Subcutaneous adipose tissue (tissue), 4 donors: Measurements from ENCODE around the gene SOX2. TPM values are rescaled to one million over a fixed set of nuclear protein-coding genes. Genes with fewer than 3 reads are reported as not detected.

ENCODE experiments used
- CTCF ChIP-seq: fragments of 450-650 bp; IDR thresholded peaks from one replicate; pipeline ENCODE4 v1.5.1; 2016; ENCODE audit warnings: low read depth, mild to moderate bottlenecking, control low read depth, antibody characterized with exemption, moderate library complexity
- total RNA-seq, 4 donors: library from RNA; depleted of rRNA; stranded (reverse); fragments of >200 nt; gene quantifications; one replicate each; pipeline ENCODE4 v1.1.0, GENCODE V29; 2016

Gene SOX2
- total RNA-seq, 4 donors from 2014 or later: 0.38 TPM; not detected in 3

GRCh38 chr3:181707980-181708379 is 3.7 kb upstream of the SOX2 start:
- no peak for TF ChIP-seq CTCF

GRCh38 chr3:181709537-181710279 is 2.0 kb upstream of the SOX2 start:
- TF ChIP-seq CTCF: no peak

DNA sequence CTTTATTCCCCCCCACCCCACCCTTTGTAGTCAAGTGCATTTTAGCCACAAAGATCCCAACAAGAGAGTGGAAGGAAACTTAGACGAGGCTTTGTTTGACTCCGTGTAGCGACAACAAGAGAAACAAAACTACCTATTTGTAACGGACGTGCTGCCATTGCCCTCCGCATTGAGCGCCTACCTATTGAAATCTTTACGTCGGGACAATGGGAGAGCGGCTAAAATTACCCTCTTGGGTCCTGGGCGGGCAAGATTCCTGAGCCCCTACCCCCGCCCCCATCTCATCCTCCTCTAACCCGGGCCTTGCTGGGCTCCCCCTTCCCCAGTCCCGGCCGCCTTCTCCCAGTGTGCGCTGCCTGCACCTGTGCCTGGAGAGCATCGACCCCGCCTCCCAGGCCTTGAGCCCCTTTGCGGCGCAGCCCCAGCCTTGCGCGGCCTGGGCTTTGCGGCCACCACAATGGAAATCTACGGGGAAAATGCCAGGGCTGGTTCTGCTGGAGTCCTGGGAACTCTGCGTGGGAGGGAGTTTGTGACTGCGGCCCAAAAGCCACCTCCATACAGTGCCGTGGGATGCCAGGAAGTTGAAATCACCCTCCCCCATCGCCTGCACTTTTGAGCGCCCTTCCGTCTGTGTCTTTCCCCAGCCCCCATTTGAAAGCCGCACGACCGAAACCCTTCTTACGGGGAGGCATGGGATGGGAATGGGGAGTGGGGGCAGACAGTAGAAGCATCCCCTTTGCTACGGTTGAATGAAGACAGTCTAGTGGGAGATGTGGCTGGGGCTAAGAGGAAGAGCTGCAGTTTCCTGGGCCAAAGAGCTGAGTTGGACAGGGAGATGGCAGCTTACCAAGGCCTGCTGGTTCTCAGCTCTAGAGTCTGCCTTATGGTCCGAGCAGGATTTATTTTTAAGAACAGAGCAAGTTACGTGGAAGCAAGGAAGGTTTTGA is 1.1 kb upstream of the SOX2 start:
- no peak for TF ChIP-seq CTCF

DNA sequence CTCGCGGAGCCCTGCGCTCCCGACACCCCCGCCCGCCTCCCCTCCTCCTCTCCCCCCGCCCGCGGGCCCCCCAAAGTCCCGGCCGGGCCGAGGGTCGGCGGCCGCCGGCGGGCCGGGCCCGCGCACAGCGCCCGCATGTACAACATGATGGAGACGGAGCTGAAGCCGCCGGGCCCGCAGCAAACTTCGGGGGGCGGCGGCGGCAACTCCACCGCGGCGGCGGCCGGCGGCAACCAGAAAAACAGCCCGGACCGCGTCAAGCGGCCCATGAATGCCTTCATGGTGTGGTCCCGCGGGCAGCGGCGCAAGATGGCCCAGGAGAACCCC is 464 bp downstream of the SOX2 start:
- no peak for TF ChIP-seq CTCF

DNA sequence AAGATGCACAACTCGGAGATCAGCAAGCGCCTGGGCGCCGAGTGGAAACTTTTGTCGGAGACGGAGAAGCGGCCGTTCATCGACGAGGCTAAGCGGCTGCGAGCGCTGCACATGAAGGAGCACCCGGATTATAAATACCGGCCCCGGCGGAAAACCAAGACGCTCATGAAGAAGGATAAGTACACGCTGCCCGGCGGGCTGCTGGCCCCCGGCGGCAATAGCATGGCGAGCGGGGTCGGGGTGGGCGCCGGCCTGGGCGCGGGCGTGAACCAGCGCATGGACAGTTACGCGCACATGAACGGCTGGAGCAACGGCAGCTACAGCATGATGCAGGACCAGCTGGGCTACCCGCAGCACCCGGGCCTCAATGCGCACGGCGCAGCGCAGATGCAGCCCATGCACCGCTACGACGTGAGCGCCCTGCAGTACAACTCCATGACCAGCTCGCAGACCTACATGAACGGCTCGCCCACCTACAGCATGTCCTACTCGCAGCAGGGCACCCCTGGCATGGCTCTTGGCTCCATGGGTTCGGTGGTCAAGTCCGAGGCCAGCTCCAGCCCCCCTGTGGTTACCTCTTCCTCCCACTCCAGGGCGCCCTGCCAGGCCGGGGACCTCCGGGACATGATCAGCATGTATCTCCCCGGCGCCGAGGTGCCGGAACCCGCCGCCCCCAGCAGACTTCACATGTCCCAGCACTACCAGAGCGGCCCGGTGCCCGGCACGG is 991 bp downstream of the SOX2 start:
- TF ChIP-seq CTCF: no peak

GRCh38 chr3:181713280-181713647 is 1.5 kb downstream of the SOX2 start:
- TF ChIP-seq CTCF: no peak
